Measurements from ENCODE around the gene TP53RK. TPM values are rescaled to one million over a fixed set of nuclear protein-coding genes. Genes with fewer than 3 reads are reported as not detected.

Gene TP53RK
- total RNA-seq, 1 experiment from 2014 or later, result 21.4 TPM

DNA sequence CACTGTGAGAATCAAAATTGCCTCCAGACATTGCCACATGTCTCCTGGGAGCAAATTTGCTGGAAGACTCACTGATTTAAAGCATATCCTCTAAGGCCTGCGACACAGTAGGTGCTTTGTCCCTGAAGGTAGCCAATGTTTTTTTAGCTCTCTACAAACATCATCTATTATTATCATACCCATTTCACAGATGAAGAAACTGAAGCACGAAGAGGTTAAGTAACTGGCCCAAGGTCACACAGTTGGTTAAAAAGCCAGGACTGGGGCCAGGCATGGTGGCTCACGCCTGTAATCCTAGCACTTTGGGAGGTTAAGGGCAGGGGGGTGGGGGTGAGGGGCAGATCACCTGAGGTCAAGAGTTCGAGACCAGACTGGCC, 50.4 kb downstream of the TP53RK start:
- no peak for DNase-seq (ENCODE audit: low read depth)

DNA sequence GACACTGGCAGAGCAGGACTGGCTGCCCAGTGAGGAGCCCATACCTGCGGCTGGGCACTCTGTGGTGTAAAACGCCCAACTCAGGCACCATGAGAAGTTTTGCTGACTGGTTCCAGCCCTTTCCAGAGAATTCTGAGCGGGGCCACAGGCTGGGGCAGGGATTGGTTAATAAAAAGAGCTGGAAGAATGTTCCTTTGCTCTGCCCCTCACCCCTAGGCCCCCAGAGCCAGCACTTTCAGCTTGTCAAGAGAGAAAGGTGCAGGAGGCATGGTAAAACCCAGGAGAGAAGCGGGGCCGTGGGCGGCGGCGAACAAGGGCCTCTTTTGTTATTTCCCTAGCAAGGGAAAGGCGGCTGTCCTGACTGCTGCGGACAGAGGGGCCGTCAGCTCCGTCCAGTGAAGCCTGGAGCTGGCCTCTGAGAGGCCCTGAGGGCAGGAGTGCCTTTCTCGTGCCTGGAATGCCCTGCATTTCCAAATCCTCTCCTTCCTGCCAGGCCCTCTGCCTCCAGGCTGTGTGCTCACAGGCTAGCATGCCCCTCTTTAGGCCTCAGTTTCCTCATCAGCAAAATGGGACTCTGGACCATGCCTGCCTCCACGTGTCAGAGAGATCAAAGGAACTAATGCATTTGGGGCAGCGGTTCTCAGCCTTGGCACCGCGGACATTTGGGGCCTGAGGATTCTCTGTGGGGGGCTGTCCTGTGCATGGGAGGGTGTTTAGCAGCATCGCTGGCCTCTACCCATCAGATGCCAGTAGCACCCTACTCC, 50.9 kb downstream of the TP53RK start:
- DNase-seq (ENCODE audit: low read depth), result no peak

DNA sequence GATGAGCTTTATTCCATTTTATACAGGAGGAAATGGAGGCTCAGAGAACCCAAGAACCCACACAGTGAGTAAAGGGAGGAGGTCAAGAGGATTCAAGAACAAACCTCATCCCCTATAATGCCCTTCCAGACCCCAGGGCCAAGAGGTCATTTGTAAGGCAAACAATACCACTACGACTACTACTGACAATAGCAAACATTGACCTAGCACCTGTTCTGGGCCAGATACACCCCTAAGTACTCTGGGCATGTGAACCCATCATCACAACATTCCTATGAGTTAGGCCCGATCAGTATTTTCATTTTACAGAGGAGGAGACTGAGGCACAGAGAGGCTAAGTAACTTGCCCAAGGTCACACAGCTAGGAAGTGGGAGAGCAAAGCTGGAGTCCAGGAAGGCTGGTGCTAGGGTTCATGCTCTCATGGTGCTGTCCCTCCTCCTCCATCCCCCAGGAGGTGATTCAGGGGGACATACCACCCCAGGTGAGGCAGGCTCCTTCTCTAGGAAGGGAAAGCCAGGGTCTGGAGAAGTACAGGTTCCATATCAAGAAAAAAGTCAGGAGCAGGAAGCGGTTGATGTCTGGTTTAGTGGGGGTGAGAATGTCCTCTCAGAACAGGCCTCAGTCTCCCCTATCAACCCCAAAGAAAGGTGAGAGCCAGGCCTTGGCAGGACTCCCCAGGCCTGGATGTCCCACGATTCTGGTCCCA, 51.7 kb downstream of the TP53RK start:
- no peak for DNase-seq (ENCODE audit: low read depth)

- DNase-seq (ENCODE audit: low read depth), result no peak
Measured at GRCh38 chr20:46637020-46637419, 52.2 kb downstream of the TP53RK start.

DNA sequence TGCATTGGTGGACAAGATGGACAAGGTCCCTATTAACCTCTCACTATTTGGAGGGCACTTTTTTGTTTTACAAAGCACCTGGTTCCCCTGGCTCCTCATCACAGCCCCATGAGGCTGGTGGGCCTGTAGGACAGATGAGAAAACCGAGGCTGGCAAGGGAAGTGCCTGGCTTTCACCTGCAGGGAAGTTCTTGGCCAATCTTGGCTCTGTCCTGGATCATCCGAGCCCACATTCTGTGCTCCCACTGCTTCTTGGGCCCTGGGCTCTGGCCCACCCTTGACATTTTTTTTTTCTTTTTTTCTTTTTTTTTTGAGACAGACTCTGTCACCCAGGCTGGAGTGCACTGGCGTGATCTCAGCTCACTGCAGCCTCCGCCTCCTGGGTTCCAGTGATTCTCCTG, 52.7 kb downstream of the TP53RK start:
- DNase-seq (ENCODE audit: low read depth), result no peak

GRCh38 chr20:46635514-46636136, 53.6 kb downstream of the TP53RK start:
- DNase-seq (ENCODE audit: low read depth), result no peak

GRCh38 chr20:46634528-46634927, 54.7 kb downstream of the TP53RK start:
- DNase-seq (ENCODE audit: low read depth), result no peak

Other genes with a start within 250 kb of the TP53RK start
- gene ZNF334, start 175.9 kb downstream of the TP53RK start, total RNA-seq (2014; rRNA removed; shearing (Covaris generic)), result 0.54 and 1.0 TPM in 2 replicates
- gene OCSTAMP, start 138.8 kb downstream of the TP53RK start, total RNA-seq (2014; rRNA removed; shearing (Covaris generic)), result not detected in 2 replicates
- 0.11 TPM in 1 of 2 replicates, not detected in the other for gene SLC13A3, start 38.0 kb downstream of the TP53RK start, total RNA-seq (2014; rRNA removed; shearing (Covaris generic))
- 3.8 and 11.4 TPM in 2 replicates for gene SLC2A10, start 20.2 kb upstream of the TP53RK start, total RNA-seq (2014; rRNA removed; shearing (Covaris generic))
- gene EYA2, start 205.4 kb upstream of the TP53RK start, total RNA-seq (2014; rRNA removed; shearing (Covaris generic)), result 1.7 and 3.8 TPM in 2 replicates

Data from Daoy (cell line).